ENCODE measurements around the gene DNAH1.

The DNAH1 gene

DNA sequence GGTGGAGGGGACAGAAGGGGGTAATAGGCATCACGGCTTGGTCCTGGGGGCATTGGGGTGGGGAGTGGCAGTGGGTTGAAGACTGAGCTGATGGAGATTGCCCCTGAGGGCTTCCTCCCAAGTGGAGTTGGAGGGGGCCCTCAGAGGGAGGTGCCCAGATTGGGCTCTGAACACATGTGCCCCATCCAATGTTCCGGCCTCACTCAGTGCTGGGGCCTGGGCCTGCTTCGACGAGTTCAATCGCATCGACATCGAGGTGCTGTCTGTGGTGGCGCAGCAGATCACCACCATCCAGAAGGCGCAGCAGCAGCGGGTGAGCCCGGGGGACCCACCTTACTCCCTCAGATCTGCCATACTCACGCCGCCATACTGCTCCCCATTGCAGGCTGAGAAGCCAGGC is 45.3 kb downstream of the DNAH1 start:
- no peak overlapping the region for H3K27ac ChIP-seq
- TF ChIP-seq, protein P1, sequence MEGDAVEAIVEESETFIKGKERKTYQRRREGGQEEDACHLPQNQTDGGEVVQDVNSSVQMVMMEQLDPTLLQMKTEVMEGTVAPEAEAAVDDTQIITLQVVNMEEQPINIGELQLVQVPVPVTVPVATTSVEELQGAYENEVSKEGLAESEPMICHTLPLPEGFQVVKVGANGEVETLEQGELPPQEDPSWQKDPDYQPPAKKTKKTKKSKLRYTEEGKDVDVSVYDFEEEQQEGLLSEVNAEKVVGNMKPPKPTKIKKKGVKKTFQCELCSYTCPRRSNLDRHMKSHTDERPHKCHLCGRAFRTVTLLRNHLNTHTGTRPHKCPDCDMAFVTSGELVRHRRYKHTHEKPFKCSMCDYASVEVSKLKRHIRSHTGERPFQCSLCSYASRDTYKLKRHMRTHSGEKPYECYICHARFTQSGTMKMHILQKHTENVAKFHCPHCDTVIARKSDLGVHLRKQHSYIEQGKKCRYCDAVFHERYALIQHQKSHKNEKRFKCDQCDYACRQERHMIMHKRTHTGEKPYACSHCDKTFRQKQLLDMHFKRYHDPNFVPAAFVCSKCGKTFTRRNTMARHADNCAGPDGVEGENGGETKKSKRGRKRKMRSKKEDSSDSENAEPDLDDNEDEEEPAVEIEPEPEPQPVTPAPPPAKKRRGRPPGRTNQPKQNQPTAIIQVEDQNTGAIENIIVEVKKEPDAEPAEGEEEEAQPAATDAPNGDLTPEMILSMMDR (IDR thresholded peaks at IDR 0.05) = no peak
- no peak for DNase-seq
- intact Hi-C loops (cut with DNase I; ENCODE audit: low total_unique reads) = no loop called here
- peaks cover 4 to 99% (median 36%) of the 10 kb centered on the region in 3 donors for H3K36me3 ChIP-seq
- H3K9me3 ChIP-seq = no peaks in the 10 kb centered on the region
- H3K4me3 ChIP-seq = no peak overlapping the region
- H3K4me1 ChIP-seq = no peaks in the 10 kb centered on the region
- no peaks in the 10 kb centered on the region for H3K27me3 ChIP-seq

GRCh38 chr3:52361898-52362297 is 45.8 kb downstream of the DNAH1 start:
- Histone ChIP-seq H3K9me3 (no peaks in the 10 kb centered on the region), H3K4me1 (no peaks in the 10 kb centered on the region), H3K27ac (no peak overlapping the region), H3K36me3 (peaks cover 4 to 99% (median 36%) of the 10 kb centered on the region in 3 donors), H3K4me3 (no peak overlapping the region), H3K27me3 (no peaks in the 10 kb centered on the region)
- intact Hi-C loops (cut with DNase I; ENCODE audit: low total_unique reads) = no loop called here
- TF ChIP-seq, protein P1 (IDR thresholded peaks at IDR 0.05) = no peak
- no peak for DNase-seq

- intact Hi-C loops (cut with DNase I; ENCODE audit: low total_unique reads) = no loop called here
- Histone ChIP-seq H3K27me3 (no peaks in the 10 kb centered on the region), H3K9me3 (no peaks in the 10 kb centered on the region), H3K4me1 (no peaks in the 10 kb centered on the region), H3K36me3 (peaks cover 4 to 98% (median 29%) of the 10 kb centered on the region in 3 donors), H3K4me3 (no peak overlapping the region), H3K27ac (no peak overlapping the region)
- no peak for DNase-seq
- TF ChIP-seq, protein P1 (IDR thresholded peaks at IDR 0.05) = no peak
These were observed 48.4 kb downstream of the DNAH1 start for GRCh38 chr3:52364322-52365035.

GRCh38 chr3:52366527-52366926 is 50.4 kb downstream of the DNAH1 start:
- TF ChIP-seq, protein P1 (IDR thresholded peaks at IDR 0.05) = no peak
- intact Hi-C loops (cut with DNase I; ENCODE audit: low total_unique reads) = no loop called here
- Histone ChIP-seq H3K9me3 (no peaks in the 10 kb centered on the region), H3K36me3 (peaks cover 0 to 97% (median 12%) of the 10 kb centered on the region in 3 donors), H3K4me3 (no peak overlapping the region), H3K27me3 (no peaks in the 10 kb centered on the region), H3K27ac (no peak overlapping the region), H3K4me1 (no peaks in the 10 kb centered on the region)
- no peak for DNase-seq

GRCh38 chr3:52367891-52368880 is 52.1 kb downstream of the DNAH1 start:
- Histone ChIP-seq H3K4me1 (no peaks in the 10 kb centered on the region), H3K27ac (no peak overlapping the region), H3K36me3 (peaks cover 0 to 88% (median 10%) of the 10 kb centered on the region in 3 donors), H3K27me3 (no peaks in the 10 kb centered on the region), H3K9me3 (no peaks in the 10 kb centered on the region), H3K4me3 (no peak overlapping the region)
- TF ChIP-seq, protein P1 (IDR thresholded peaks at IDR 0.05) = no peak
- DNase-seq = no peak
- intact Hi-C loops (cut with DNase I; ENCODE audit: low total_unique reads) = no loop called here
